Measurements from ENCODE around the gene CSF3. TPM values are rescaled to one million over a fixed set of nuclear protein-coding genes. Genes with fewer than 3 reads are reported as not detected.
"Not testable (repeated sequence)": the region's sequence is repeated elsewhere in the genome, so short reads cannot be mapped to it uniquely, and the experiment has no call there.

CSF3 gene
- total RNA-seq, 1 donor from 2014 or later: not detected

- intact Hi-C loops (cut with micrococcal nuclease): no loop called here
These were observed 18.4 kb upstream of the CSF3 start for GRCh38 chr17:39996800-39997199.

- intact Hi-C loops (cut with micrococcal nuclease): no loop called here
These were observed 17.7 kb upstream of the CSF3 start for GRCh38 chr17:39997543-39997942.

- intact Hi-C loops (cut with micrococcal nuclease): no loop called here
These were observed 16.2 kb upstream of the CSF3 start for GRCh38 chr17:39999067-39999466.

GRCh38 chr17:40000161-40000560, 15.1 kb upstream of the CSF3 start:
- intact Hi-C loops (cut with micrococcal nuclease): no loop called here

GRCh38 chr17:40001335-40001734, 13.9 kb upstream of the CSF3 start:
- intact Hi-C loops (cut with micrococcal nuclease): not testable (repeated sequence)

GRCh38 chr17:40004072-40004471, 11.2 kb upstream of the CSF3 start:
- intact Hi-C loops (cut with micrococcal nuclease): no loop called here

GRCh38 chr17:40004712-40005111, 10.5 kb upstream of the CSF3 start:
- intact Hi-C loops (cut with micrococcal nuclease): no loop called here

GRCh38 chr17:40005520-40005919, 9.7 kb upstream of the CSF3 start:
- intact Hi-C loops (cut with micrococcal nuclease): no loop called here

- intact Hi-C loops (cut with micrococcal nuclease): loop anchor here (5.0 kb wide), 1 partner anchor 346 kb away; no protein-coding TSS in a partner anchor
These were observed 4.2 kb upstream of the CSF3 start for GRCh38 chr17:40010946-40011500.

GRCh38 chr17:40012017-40012647, 3.1 kb upstream of the CSF3 start:
- intact Hi-C loops (cut with micrococcal nuclease): loop anchor here (5.0 kb wide), 1 partner anchor 345 kb away; no protein-coding TSS in a partner anchor

GRCh38 chr17:40014375-40014980, 762 bp upstream of the CSF3 start:
- intact Hi-C loops (cut with micrococcal nuclease): loop anchor here (5.0 kb wide), 1 partner anchor 343 kb away; no protein-coding TSS in a partner anchor

- intact Hi-C loops (cut with micrococcal nuclease): no loop called here
These were observed 1.1 kb downstream of the CSF3 start for GRCh38 chr17:40015998-40016985.

- intact Hi-C loops (cut with micrococcal nuclease): no loop called here
These were observed 2.3 kb downstream of the CSF3 start for GRCh38 chr17:40017422-40018080.

GRCh38 chr17:40018211-40019121, 3.2 kb downstream of the CSF3 start:
- intact Hi-C loops (cut with micrococcal nuclease): no loop called here

- intact Hi-C loops (cut with micrococcal nuclease): no loop called here
These were observed 4.1 kb downstream of the CSF3 start for GRCh38 chr17:40019140-40019991.

GRCh38 chr17:40020146-40020545, 4.9 kb downstream of the CSF3 start:
- intact Hi-C loops (cut with micrococcal nuclease): no loop called here

- intact Hi-C loops (cut with micrococcal nuclease): no loop called here
These were observed 6.3 kb downstream of the CSF3 start for GRCh38 chr17:40021451-40021971.

GRCh38 chr17:40022497-40022896, 7.3 kb downstream of the CSF3 start:
- intact Hi-C loops (cut with micrococcal nuclease): no loop called here

Data from T-helper 1 cell treated with Interleukin-12 subunit alpha and Interleukin-12 subunit beta and Interleukin-4 antibody, amounts not matched to agents 30 ng/mL and 1 ng/mL, for 36 hours (primary cell).